Astrocyte of the hippocampus (primary cell): ENCODE results near the gene GATA3.
"Not testable (repeated sequence)": the region's sequence is repeated elsewhere in the genome, so short reads cannot be mapped to it uniquely, and the experiment has no call there.

Experiments used
- DNase-seq: peaks from one replicate; pipeline ENCODE4 v3.0.0; 2011; ENCODE audit warnings: low read depth, low spot score

Gene GATA3

GRCh38 chr10:8054494-8055407, at the start of gene GATA3:
TSS of gene GATA3 (plus strand) at chr10:8054688. CDS start at chr10:8055656, 968 bp downstream.
- DNase-seq: peak; percentile 71

- DNase-seq: no peak
These were observed 48.1 kb upstream of the GATA3 start for GRCh38 chr10:8006274-8006999.

GRCh38 chr10:8009031-8009430, 45.5 kb upstream of the GATA3 start:
- no peak for DNase-seq

GRCh38 chr10:8013006-8013405, 41.5 kb upstream of the GATA3 start:
- no peak for DNase-seq

GRCh38 chr10:8013619-8014018, 40.9 kb upstream of the GATA3 start:
- DNase-seq: no peak

GRCh38 chr10:8014649-8015048, 39.8 kb upstream of the GATA3 start:
- no peak for DNase-seq

- DNase-seq: no peak
These were observed 37.2 kb upstream of the GATA3 start for GRCh38 chr10:8017277-8017676.

GRCh38 chr10:8023321-8023720, 31.2 kb upstream of the GATA3 start:
- DNase-seq: no peak

- no peak for DNase-seq
These were observed 30.6 kb upstream of the GATA3 start for GRCh38 chr10:8023851-8024250.

GRCh38 chr10:8026349-8027259, 27.9 kb upstream of the GATA3 start:
- DNase-seq: no peak

GRCh38 chr10:8031211-8031610, 23.3 kb upstream of the GATA3 start:
- DNase-seq: not testable (repeated sequence)

GRCh38 chr10:8032558-8032957, 21.9 kb upstream of the GATA3 start:
- no peak for DNase-seq

GRCh38 chr10:8033812-8034465, 20.5 kb upstream of the GATA3 start:
- no peak for DNase-seq

GRCh38 chr10:8034466-8035005, 20.0 kb upstream of the GATA3 start:
- DNase-seq: no peak

- DNase-seq: peak; percentile 64
These were observed 19.4 kb upstream of the GATA3 start for GRCh38 chr10:8035006-8035640.

GRCh38 chr10:8035641-8036470, 18.6 kb upstream of the GATA3 start:
- no peak for DNase-seq

GRCh38 chr10:8036506-8037198, 17.8 kb upstream of the GATA3 start:
- DNase-seq: no peak

- DNase-seq: no peak
These were observed 17.2 kb upstream of the GATA3 start for GRCh38 chr10:8037199-8037801.
